Fibroblast of lung (primary cell): ENCODE results near the gene CLDN12. TPM values are rescaled to one million over a fixed set of nuclear protein-coding genes. Genes with fewer than 3 reads are reported as not detected.

Source experiments
- DNase-seq, 2 donors: peaks; one replicate each; pipeline versions ENCODE4 v3.0.0 to v3.0.0-alpha.2; 2010; ENCODE audit warnings: low read depth in 2 of 2
- H2AFZ ChIP-seq: 2 replicates; pipeline ENCODE4 v1.5.1; 2012; ENCODE audit warnings: low read length, control low read depth, inconsistent platforms
- H3K27ac ChIP-seq: 2 replicates; pipeline ENCODE4 v1.5.1; 2011; ENCODE audit warnings: low read length, control low read depth; ENCODE audit not compliant: insufficient read depth
- H3K27me3 ChIP-seq: 2 replicates; pipeline ENCODE4 v1.5.1; 2011; ENCODE audit warnings: mild to moderate bottlenecking, low read length; ENCODE audit not compliant: control insufficient read depth, insufficient read depth
- H3K36me3 ChIP-seq: 2 replicates; pipeline ENCODE4 v1.5.1; 2011; ENCODE audit warnings: low read length; ENCODE audit not compliant: control insufficient read depth, insufficient read depth
- H3K4me1 ChIP-seq: 2 replicates; pipeline ENCODE4 v1.5.1; 2011; ENCODE audit warnings: low read length; ENCODE audit not compliant: control insufficient read depth, insufficient read depth; ENCODE audit errors: extremely low read depth
- H3K4me2 ChIP-seq: 2 replicates; pipeline ENCODE4 v1.5.1; 2011; ENCODE audit warnings: low read length, control low read depth; ENCODE audit not compliant: insufficient read depth; ENCODE audit errors: extremely low read depth
- H3K4me3 ChIP-seq, 4 experiments: fragments of 200-600 bp in 1 of 4; sonication (generic) in 1 of 4; replicated peaks in 1 of 4; 2 replicates each; pipeline ENCODE4 v1.5.1; 2011 to 2016; ENCODE audit warnings: low read length in 4 of 4, low read depth in 3 of 4, mild to moderate bottlenecking in 3 of 4, control low read depth in 2 of 4, inconsistent platforms in 1 of 4, mixed read lengths in 1 of 4; ENCODE audit not compliant: insufficient read depth in 1 of 4; ENCODE audit errors: control extremely low read depth in 1 of 4
- H3K79me2 ChIP-seq: 2 replicates; pipeline ENCODE4 v1.5.1; 2012; ENCODE audit warnings: mild to moderate bottlenecking, low read length, inconsistent platforms; ENCODE audit not compliant: control insufficient read depth, insufficient read depth
- H3K9ac ChIP-seq: 2 replicates; pipeline ENCODE4 v1.5.1; 2011; ENCODE audit warnings: mild to moderate bottlenecking, low read length, control low read depth; ENCODE audit not compliant: insufficient read depth
- H3K9me3 ChIP-seq: 2 replicates; pipeline ENCODE4 v1.5.1; 2012; ENCODE audit warnings: low read depth, low read length; ENCODE audit not compliant: control insufficient read depth, insufficient read depth
- H4K20me1 ChIP-seq: 2 replicates; pipeline ENCODE4 v1.5.1; 2011; ENCODE audit warnings: low read length; ENCODE audit not compliant: control insufficient read depth, insufficient read depth; ENCODE audit errors: extremely low read depth
- EZH2 ChIP-seq: IDR thresholded peaks from 2 replicates; pipeline ENCODE4 v1.5.1; 2012; ENCODE audit warnings: low read length, control low read depth, mild to moderate bottlenecking; ENCODE audit errors: missing control alignments
- polyA minus RNA-seq: library from RNA; depleted of rRNA, polyadenylated mRNA; stranded (reverse); fragments of >200 nt; gene quantifications from 2 replicates; pipeline ENCODE4 v1.2.3, GENCODE V29; 2011; ENCODE audit warnings: low replicate concordance
- polyA plus RNA-seq, 2 donors: library from polyadenylated mRNA; depleted of rRNA in 1 of 2; stranded (reverse) in 1 of 2; unstranded in 1 of 2; fragments of >200 nt; gene quantifications; 2 replicates each; pipeline ENCODE4 v1.2.1, GENCODE V29; 2011 to 2012; ENCODE audit warnings: missing spikeins in 1 of 2
- total RNA-seq: library from RNA; depleted of rRNA; stranded (reverse); fragments of >200 nt; gene quantifications from 2 replicates; pipeline ENCODE4 v1.2.1, GENCODE V29; 2014
- TF ChIP-seq, protein P1 (sequence below), 2 donors: IDR thresholded peaks in 1 of 2; conservative IDR thresholded peaks in 1 of 2; 1 replicate in 1 of 2; 2 replicates in 1 of 2; pipeline ENCODE4 v1.5.1; 2011 to 2012; ENCODE audit warnings: low read length in 2 of 2, control low read depth in 1 of 2, inconsistent platforms in 1 of 2, low read depth in 1 of 2, mild to moderate bottlenecking in 1 of 2

The CLDN12 gene
- 28.5 and 44.8 TPM in 2 replicates for total RNA-seq
- 41.5 and 41.8 TPM in 2 replicates for polyA plus RNA-seq
- polyA plus RNA-seq (2012) = 15.0 and 20.3 TPM in 2 replicates
- polyA minus RNA-seq = 114 and 126 TPM in 2 replicates

DNA sequence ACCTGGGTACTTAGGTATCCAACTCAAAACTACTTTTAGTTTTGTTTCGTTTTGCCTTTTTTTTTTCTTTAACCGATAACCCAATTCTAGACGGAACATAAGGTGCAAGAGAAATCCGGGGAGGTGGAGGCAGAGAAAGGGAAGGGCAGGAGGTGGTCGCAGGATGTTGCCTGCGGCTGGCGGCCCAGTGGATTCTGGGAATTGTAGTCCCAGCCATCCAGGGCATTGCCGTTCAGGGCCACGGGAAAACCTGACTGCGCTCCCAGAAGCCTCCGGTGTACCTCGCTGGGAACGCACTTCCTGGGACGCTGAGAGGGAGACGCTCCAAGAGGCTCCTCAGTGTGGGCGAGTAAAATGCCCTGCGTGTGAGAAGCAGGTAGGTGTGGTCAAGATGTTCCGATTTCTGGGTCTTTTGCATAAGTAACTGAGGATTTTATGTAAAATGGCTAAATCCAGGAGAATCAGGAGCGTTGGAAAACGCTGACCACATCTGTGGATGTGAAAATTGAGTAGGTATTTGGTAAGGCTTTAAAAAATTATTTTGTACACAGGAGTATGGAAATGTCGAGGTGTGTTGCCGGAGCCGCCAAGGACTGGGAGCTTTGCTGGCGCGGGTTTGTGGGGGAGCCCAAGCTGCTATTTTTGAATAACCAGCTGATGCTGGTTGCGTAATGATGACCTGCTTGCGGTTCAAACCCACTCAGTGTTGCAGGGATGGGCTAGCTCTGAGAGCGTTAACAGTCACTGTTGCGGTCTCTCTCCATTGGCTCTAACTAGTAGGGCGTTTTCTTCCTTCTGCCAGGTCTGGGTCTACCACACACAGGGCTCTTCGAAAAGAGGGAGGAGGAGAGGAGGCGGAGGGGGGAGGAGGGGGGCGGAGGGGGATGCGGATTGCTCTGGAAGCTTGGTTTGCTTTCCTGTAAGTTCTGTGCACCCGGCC, at the start of gene CLDN12:
Gene CLDN12, plus strand, starts transcription at position 288 of the 940 bp plus-strand sequence. CDS start 9,216 bp downstream, outside the sequence.
- H4K20me1 ChIP-seq = no peaks in the 10 kb centered on the region
- H3K4me1 ChIP-seq = no peaks in the 10 kb centered on the region
- H3K4me2 ChIP-seq = peak within 1 kb of the TSS; percentile 76

DNA sequence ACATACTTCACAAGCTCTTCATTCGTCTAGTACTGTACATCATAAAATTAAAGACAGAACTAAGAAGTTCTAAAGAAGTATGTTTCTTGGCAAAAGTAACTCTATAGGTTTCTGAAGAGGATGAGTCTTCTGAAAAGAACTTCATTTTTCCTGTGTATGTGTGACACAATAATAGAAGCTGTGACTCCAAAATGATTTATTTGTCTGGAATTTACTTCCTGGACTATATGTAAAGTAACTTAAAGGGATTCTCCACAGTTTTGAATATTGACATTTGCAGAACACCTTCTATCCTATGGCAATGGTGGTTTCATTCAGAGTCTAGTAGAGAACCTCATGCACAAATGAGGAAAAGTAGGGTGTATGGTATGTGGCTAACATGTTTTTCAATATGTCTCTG, 19.8 kb upstream of the CLDN12 start:
- DNase-seq = peak; percentile 25 to 77
- TF ChIP-seq, protein P1, sequence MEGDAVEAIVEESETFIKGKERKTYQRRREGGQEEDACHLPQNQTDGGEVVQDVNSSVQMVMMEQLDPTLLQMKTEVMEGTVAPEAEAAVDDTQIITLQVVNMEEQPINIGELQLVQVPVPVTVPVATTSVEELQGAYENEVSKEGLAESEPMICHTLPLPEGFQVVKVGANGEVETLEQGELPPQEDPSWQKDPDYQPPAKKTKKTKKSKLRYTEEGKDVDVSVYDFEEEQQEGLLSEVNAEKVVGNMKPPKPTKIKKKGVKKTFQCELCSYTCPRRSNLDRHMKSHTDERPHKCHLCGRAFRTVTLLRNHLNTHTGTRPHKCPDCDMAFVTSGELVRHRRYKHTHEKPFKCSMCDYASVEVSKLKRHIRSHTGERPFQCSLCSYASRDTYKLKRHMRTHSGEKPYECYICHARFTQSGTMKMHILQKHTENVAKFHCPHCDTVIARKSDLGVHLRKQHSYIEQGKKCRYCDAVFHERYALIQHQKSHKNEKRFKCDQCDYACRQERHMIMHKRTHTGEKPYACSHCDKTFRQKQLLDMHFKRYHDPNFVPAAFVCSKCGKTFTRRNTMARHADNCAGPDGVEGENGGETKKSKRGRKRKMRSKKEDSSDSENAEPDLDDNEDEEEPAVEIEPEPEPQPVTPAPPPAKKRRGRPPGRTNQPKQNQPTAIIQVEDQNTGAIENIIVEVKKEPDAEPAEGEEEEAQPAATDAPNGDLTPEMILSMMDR (conservative IDR thresholded peaks at IDR 0.05 in 1 of 2, IDR thresholded peaks at IDR 0.05 in 1 of 2; ENCODE audit: low read depth in 1 of 2, low read length in 2 of 2) = no peak
- TF ChIP-seq EZH2 = no peak
- peak overlapping the region; percentile 7 for H3K4me2 ChIP-seq
- no peaks in the 10 kb centered on the region for H3K27me3 ChIP-seq
- H3K27ac ChIP-seq = no peak overlapping the region
- no peak overlapping the region for H3K4me3 ChIP-seq
- H3K79me2 ChIP-seq = no peaks in the 10 kb centered on the region
- no peaks in the 10 kb centered on the region for H3K9me3 ChIP-seq
- peaks cover 7% of the 10 kb centered on the region for H3K4me1 ChIP-seq
- no peaks in the 10 kb centered on the region for H4K20me1 ChIP-seq
- no peak overlapping the region for H3K9ac ChIP-seq
- no peak overlapping the region for H2AFZ ChIP-seq
- no peaks in the 10 kb centered on the region for H3K36me3 ChIP-seq

More for the DNA sequence above, at the start of gene CLDN12:
- H3K79me2 ChIP-seq = peaks cover 32% of the 10 kb centered on the region
- TF ChIP-seq, protein P1 (conservative IDR thresholded peaks at IDR 0.05 in 1 of 2, IDR thresholded peaks at IDR 0.05 in 1 of 2; ENCODE audit: low read depth in 1 of 2, low read length in 2 of 2) = no peak
- TF ChIP-seq EZH2 = no peak
- peaks cover 1% of the 10 kb centered on the region for H3K36me3 ChIP-seq
- H3K27ac ChIP-seq = peak within 1 kb of the TSS; percentile 98
- no peaks in the 10 kb centered on the region for H3K9me3 ChIP-seq
- DNase-seq = peak; percentile 98 to 99
- peak within 1 kb of the TSS; percentile 74 to 90 (median 85) for H3K4me3 ChIP-seq
- peak within 1 kb of the TSS; percentile 90 for H3K9ac ChIP-seq
- no peaks in the 10 kb centered on the region for H3K27me3 ChIP-seq
- H2AFZ ChIP-seq = peak within 1 kb of the TSS; percentile 85

DNA sequence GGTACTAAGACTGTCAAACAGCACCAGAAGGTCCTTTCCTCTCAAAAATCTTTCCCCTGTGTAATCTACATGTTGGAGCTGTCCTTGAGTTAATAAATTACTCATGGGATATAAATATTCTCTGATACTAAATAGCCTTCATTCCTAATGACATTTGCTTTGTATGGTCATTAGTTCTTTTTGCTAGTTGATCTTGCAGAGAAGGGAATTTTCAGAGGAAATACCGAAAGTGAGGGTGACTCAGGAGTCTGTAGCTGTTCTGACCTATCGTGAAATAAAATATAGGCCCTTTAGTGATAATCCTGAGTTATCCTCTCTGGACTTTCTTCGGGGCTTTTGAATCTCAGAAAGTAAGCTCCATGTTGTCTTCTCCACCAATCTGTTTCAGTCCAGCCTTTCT, 19.4 kb upstream of the CLDN12 start:
- DNase-seq = peak; percentile 24 to 73
- H3K4me2 ChIP-seq = peak overlapping the region; percentile 66
- H3K4me3 ChIP-seq = peak overlapping the region in 1 of 4 experiments; percentile 24
- no peaks in the 10 kb centered on the region for H3K36me3 ChIP-seq
- no peak overlapping the region for H2AFZ ChIP-seq
- H3K9ac ChIP-seq = no peak overlapping the region
- H3K79me2 ChIP-seq = no peaks in the 10 kb centered on the region
- H3K27me3 ChIP-seq = no peaks in the 10 kb centered on the region
- no peaks in the 10 kb centered on the region for H3K9me3 ChIP-seq
- H3K27ac ChIP-seq = peak overlapping the region; percentile 66
- no peak for TF ChIP-seq EZH2
- TF ChIP-seq, protein P1 (conservative IDR thresholded peaks at IDR 0.05 in 1 of 2, IDR thresholded peaks at IDR 0.05 in 1 of 2; ENCODE audit: low read depth in 1 of 2, low read length in 2 of 2) = no peak
- H4K20me1 ChIP-seq = no peaks in the 10 kb centered on the region
- H3K4me1 ChIP-seq = peaks cover 7% of the 10 kb centered on the region
